PC-9 (cell line): ENCODE data around the gene CST8. TPM values are rescaled to one million over a fixed set of nuclear protein-coding genes. Genes with fewer than 3 reads are reported as not detected.

ENCODE experiments used
- BruUV-seq: library from RNA; stranded (reverse); fragments of 400-500 nt; replicated peaks from 2 replicates; lab custom pipeline; 2021; lab: Mats Ljungman, UMichigan
- CTCF ChIA-PET: fragments of 300-600 bp; sonication (Branson Sonifier 250); formaldehyde crosslinking; loops from one replicate; lab custom pipeline; 2022; ENCODE audit warnings: antibody characterized with exemption; lab: Charles Lee
- POLR2A ChIA-PET: fragments of 300-600 bp; sonication (Branson Sonifier 250); formaldehyde crosslinking; loops from one replicate; lab custom pipeline; 2022; ENCODE audit warnings: antibody characterized with exemption; ENCODE audit not compliant: unreplicated experiment; lab: Charles Lee
- DNase-seq, 2 experiments: peaks; one replicate each; pipeline versions ENCODE4 v3.0.0 to v3.0.0-alpha.2; 2015 to 2022; ENCODE audit warnings: mixed read lengths in 1 of 2
- H2AFZ ChIP-seq: fragments of 200-600 bp; sonication (generic); 2 replicates; pipeline ENCODE4 v1.8.1; 2017; ENCODE audit warnings: antibody characterized with exemption
- H3F3A ChIP-seq: fragments of 200-600 bp; sonication (generic); 2 replicates; pipeline ENCODE4 v1.8.1; 2017; ENCODE audit warnings: antibody characterized with exemption, mild to moderate bottlenecking, low read depth; ENCODE audit not compliant: insufficient read depth
- H3K27ac ChIP-seq: fragments of 200-600 bp; sonication (generic); 2 replicates; pipeline ENCODE4 v1.6.1; 2016; ENCODE audit warnings: mixed run types
- H3K27me3 ChIP-seq: fragments of 200-600 bp; sonication (generic); 2 replicates; pipeline ENCODE4 v1.6.1; 2016; ENCODE audit warnings: low read depth, mixed run types; ENCODE audit not compliant: insufficient read depth
- H3K36me3 ChIP-seq: fragments of 200-600 bp; sonication (generic); 2 replicates; pipeline ENCODE4 v1.6.1; 2016; ENCODE audit warnings: low read depth, mixed run types
- H3K4me1 ChIP-seq: fragments of 200-600 bp; sonication (generic); replicated peaks from 2 replicates; pipeline ENCODE4 v1.6.1; 2016; ENCODE audit warnings: mixed run types; ENCODE audit not compliant: insufficient read depth
- H3K4me2 ChIP-seq: fragments of 200-600 bp; sonication (generic); 2 replicates; pipeline ENCODE4 v1.6.1; 2017; ENCODE audit warnings: mixed run types
- H3K4me3 ChIP-seq: fragments of 200-600 bp; sonication (generic); 2 replicates; pipeline ENCODE4 v1.6.1; 2016; ENCODE audit warnings: mixed run types
- H3K79me2 ChIP-seq: fragments of 200-600 bp; sonication (generic); 2 replicates; pipeline ENCODE4 v1.6.1; 2017; ENCODE audit warnings: low read depth, mixed run types
- H3K9me2 ChIP-seq: fragments of 200-600 bp; sonication (generic); 2 replicates; pipeline ENCODE4 v1.8.1; 2017; ENCODE audit warnings: mild to moderate bottlenecking; ENCODE audit not compliant: insufficient read depth
- H3K9me3 ChIP-seq: fragments of 200-600 bp; sonication (generic); 2 replicates; pipeline ENCODE4 v1.8.1; 2016; ENCODE audit warnings: low read depth; ENCODE audit not compliant: insufficient read depth
- H4K20me1 ChIP-seq: fragments of 200-600 bp; sonication (generic); 2 replicates; pipeline ENCODE4 v1.8.1; 2017; ENCODE audit not compliant: insufficient read depth
- EZH2 ChIP-seq: fragments of 200-600 bp; sonication (generic); IDR thresholded peaks from 2 replicates; pipeline ENCODE4 v1.8.0; 2017; ENCODE audit warnings: antibody characterized with exemption, low read depth
- intact Hi-C: fragments of 100-400 bp; cut with micrococcal nuclease; formaldehyde crosslinking; loops from one replicate; pipeline ENCODE4 v1.10.0; 2022; ENCODE audit not compliant: unreplicated experiment
- total RNA-seq: library from RNA; stranded (reverse); gene quantifications from 2 replicates; pipeline ENCODE4 v1.2.3, GENCODE V29; 2021
- TF ChIP-seq, protein P1 (sequence below): fragments of 200-600 bp; sonication (generic); conservative IDR thresholded peaks from 2 replicates; pipeline ENCODE4 v1.6.1; 2017; ENCODE audit warnings: mixed run types, antibody characterized with exemption, mild to moderate bottlenecking, moderate library complexity

Gene CST8
- total RNA-seq, 1 experiment from 2014 or later, result not detected

GRCh38 chr20:23509247-23509913, 18.5 kb downstream of the CST8 start:
- H3K27ac ChIP-seq, result no peak overlapping the region
- H3K36me3 ChIP-seq, result no peaks in the 10 kb centered on the region
- POLR2A ChIA-PET, result no interaction called here
- no peak overlapping the region for H2AFZ ChIP-seq
- no peak overlapping the region for H3K4me2 ChIP-seq
- H3K4me1 ChIP-seq, result no peaks in the 10 kb centered on the region
- CTCF ChIA-PET, result no interaction called here
- no TSS peak for BruUV-seq
- no peak overlapping the region for H3K4me3 ChIP-seq
- no peaks in the 10 kb centered on the region for H4K20me1 ChIP-seq
- no peaks in the 10 kb centered on the region for H3F3A ChIP-seq
- no peak for TF ChIP-seq EZH2
- TF ChIP-seq, protein P1, sequence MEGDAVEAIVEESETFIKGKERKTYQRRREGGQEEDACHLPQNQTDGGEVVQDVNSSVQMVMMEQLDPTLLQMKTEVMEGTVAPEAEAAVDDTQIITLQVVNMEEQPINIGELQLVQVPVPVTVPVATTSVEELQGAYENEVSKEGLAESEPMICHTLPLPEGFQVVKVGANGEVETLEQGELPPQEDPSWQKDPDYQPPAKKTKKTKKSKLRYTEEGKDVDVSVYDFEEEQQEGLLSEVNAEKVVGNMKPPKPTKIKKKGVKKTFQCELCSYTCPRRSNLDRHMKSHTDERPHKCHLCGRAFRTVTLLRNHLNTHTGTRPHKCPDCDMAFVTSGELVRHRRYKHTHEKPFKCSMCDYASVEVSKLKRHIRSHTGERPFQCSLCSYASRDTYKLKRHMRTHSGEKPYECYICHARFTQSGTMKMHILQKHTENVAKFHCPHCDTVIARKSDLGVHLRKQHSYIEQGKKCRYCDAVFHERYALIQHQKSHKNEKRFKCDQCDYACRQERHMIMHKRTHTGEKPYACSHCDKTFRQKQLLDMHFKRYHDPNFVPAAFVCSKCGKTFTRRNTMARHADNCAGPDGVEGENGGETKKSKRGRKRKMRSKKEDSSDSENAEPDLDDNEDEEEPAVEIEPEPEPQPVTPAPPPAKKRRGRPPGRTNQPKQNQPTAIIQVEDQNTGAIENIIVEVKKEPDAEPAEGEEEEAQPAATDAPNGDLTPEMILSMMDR, result no peak
- H3K27me3 ChIP-seq, result 0 out of 2 replicates have a peak, but pooled peaks cover 5% of the 10 kb centered on the region
- H3K9me2 ChIP-seq, result no peaks in the 10 kb centered on the region
- H3K9me3 ChIP-seq, result no peaks in the 10 kb centered on the region
- H3K79me2 ChIP-seq, result no peaks in the 10 kb centered on the region
- DNase-seq, result no peak
- intact Hi-C loops, result no loop called here

GRCh38 chr20:23510000-23510590, 19.2 kb downstream of the CST8 start:
- Histone ChIP-seq H3K27ac (no peak overlapping the region), H3F3A (no peaks in the 10 kb centered on the region), H2AFZ (no peak overlapping the region), H4K20me1 (no peaks in the 10 kb centered on the region), H3K9me2 (no peaks in the 10 kb centered on the region), H3K36me3 (no peaks in the 10 kb centered on the region), H3K4me3 (no peak overlapping the region), H3K27me3 (0 out of 2 replicates have a peak, but pooled peaks cover 5% of the 10 kb centered on the region), H3K4me2 (no peak overlapping the region), H3K4me1 (no peaks in the 10 kb centered on the region), H3K79me2 (no peaks in the 10 kb centered on the region), H3K9me3 (no peaks in the 10 kb centered on the region)
- TF ChIP-seq, protein P1, result no peak
- no peak for TF ChIP-seq EZH2
- ChIA-PET POLR2A (no interaction called here), CTCF (no interaction called here)
- BruUV-seq, result no TSS peak
- no peak for DNase-seq
- intact Hi-C loops, result no loop called here

- Histone ChIP-seq H3K4me3 (no peak overlapping the region), H3K36me3 (no peaks in the 10 kb centered on the region), H3K27me3 (no peaks in the 10 kb centered on the region), H3K79me2 (no peaks in the 10 kb centered on the region), H3K9me2 (0 out of 2 replicates have a peak, but pooled peaks cover 4% of the 10 kb centered on the region), H3K27ac (no peak overlapping the region), H3K4me1 (no peaks in the 10 kb centered on the region), H3F3A (no peaks in the 10 kb centered on the region), H3K4me2 (no peak overlapping the region), H3K9me3 (no peaks in the 10 kb centered on the region), H2AFZ (no peak overlapping the region), H4K20me1 (no peaks in the 10 kb centered on the region)
- no peak for TF ChIP-seq EZH2
- TF ChIP-seq, protein P1, result no peak
- BruUV-seq, result no TSS peak
- ChIA-PET POLR2A (no interaction called here), CTCF (no interaction called here)
- intact Hi-C loops, result no loop called here
- no peak for DNase-seq
Measured at GRCh38 chr20:23513164-23513563, 22.2 kb downstream of the CST8 start.
